ENCODE data around the gene RAD1. TPM values are rescaled to one million over a fixed set of nuclear protein-coding genes. Genes with fewer than 3 reads are reported as not detected.

RAD1 gene
- total RNA-seq, 3 donors from 2014 or later (not counting 1 experiment from before 2014, with no cell fraction given) = 24.3 to 30.9 (median 29.7) TPM

DNA sequence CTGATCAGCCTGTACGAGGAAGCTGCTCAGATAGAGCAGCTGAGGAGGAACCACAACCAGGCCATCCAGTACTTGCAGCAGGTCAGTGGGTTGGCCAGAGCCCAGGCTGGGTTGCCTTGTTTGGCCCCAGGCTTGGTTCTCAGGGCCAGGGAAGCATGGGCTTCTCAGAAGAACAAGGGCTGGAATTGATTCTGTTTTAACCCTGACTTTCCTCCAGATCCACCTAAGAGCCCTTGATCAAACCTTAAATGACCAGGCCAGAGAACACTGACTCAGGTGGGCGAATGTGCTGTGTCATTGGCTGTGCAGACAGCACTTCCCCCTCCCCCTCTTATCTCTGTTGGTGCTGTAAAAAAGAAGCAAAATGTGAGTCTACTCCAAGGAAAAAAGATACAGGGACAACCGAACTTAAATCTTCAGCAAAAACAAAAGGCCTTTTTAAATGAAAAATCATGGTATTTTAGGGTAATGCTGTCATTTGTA is 48.3 kb downstream of the RAD1 start:
- Mint-ChIP-seq H3K27me3 (ENCODE audit: low read depth in 2 of 2) (peaks cover 3 to 10% of the 10 kb centered on the region in 2 donors), H3K9me3 (no peaks in the 10 kb centered on the region), H3K4me3 (no peak overlapping the region), H3K27ac (no peak overlapping the region), H3K36me3 (no peaks in the 10 kb centered on the region), H3K4me1 (no peaks in the 10 kb centered on the region)
- 45% methylated on average over 1 of the region's 3 CpGs for WGBS (ENCODE audit: insufficient coverage)
- no peaks in the 10 kb centered on the region for H3K36me3 ChIP-seq (ENCODE audit: control insufficient read depth, insufficient read depth, low read length)
- DNase-seq (no peak), ATAC-seq (no peak)
- TF ChIP-seq, protein P1, sequence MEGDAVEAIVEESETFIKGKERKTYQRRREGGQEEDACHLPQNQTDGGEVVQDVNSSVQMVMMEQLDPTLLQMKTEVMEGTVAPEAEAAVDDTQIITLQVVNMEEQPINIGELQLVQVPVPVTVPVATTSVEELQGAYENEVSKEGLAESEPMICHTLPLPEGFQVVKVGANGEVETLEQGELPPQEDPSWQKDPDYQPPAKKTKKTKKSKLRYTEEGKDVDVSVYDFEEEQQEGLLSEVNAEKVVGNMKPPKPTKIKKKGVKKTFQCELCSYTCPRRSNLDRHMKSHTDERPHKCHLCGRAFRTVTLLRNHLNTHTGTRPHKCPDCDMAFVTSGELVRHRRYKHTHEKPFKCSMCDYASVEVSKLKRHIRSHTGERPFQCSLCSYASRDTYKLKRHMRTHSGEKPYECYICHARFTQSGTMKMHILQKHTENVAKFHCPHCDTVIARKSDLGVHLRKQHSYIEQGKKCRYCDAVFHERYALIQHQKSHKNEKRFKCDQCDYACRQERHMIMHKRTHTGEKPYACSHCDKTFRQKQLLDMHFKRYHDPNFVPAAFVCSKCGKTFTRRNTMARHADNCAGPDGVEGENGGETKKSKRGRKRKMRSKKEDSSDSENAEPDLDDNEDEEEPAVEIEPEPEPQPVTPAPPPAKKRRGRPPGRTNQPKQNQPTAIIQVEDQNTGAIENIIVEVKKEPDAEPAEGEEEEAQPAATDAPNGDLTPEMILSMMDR (IDR thresholded peaks at IDR 0.05) = no peak
- no peak overlapping the region for H3K27ac ChIP-seq (ENCODE audit: low read length)
- H3K4me1 ChIP-seq (ENCODE audit: control insufficient read depth, insufficient read depth, low read length) = no peaks in the 10 kb centered on the region
- no peaks in the 10 kb centered on the region for H3K27me3 ChIP-seq (ENCODE audit: control insufficient read depth, insufficient read depth, low read length)
- H3K4me3 ChIP-seq (ENCODE audit: low read length) = no peak overlapping the region
- intact Hi-C loops (cut with micrococcal nuclease) = no loop called here
- no peaks in the 10 kb centered on the region for H3K9me3 ChIP-seq (ENCODE audit: control insufficient read depth, insufficient read depth, low read length)

DNA sequence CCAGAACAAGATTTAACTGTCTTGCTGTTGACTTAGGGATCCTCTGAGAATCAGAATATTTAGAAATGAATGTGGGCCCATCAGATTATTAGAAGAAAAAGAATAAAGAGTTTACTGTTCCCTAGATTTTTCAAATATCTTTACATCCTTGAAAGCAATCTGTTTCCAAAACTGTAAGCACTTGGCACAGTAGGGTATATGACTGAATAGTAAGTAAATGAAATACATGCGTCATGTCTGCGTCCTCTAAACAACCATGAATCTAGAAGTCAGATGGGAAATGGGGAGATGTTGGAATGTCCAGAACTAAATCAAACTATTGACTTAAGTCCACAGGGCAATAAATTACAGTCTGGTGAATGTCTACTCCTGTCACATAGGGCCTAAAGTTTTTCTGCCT is 50.2 kb downstream of the RAD1 start:
- Histone ChIP-seq H3K4me3 (ENCODE audit: low read length) (no peak overlapping the region), H3K27ac (ENCODE audit: low read length) (no peak overlapping the region), H3K9me3 (ENCODE audit: control insufficient read depth, insufficient read depth, low read length) (no peaks in the 10 kb centered on the region), H3K27me3 (ENCODE audit: control insufficient read depth, insufficient read depth, low read length) (no peaks in the 10 kb centered on the region), H3K4me1 (ENCODE audit: control insufficient read depth, insufficient read depth, low read length) (no peaks in the 10 kb centered on the region), H3K36me3 (ENCODE audit: control insufficient read depth, insufficient read depth, low read length) (no peaks in the 10 kb centered on the region)
- Mint-ChIP-seq H3K4me1 (no peaks in the 10 kb centered on the region), H3K9me3 (no peaks in the 10 kb centered on the region), H3K27ac (no peak overlapping the region), H3K4me3 (no peak overlapping the region), H3K27me3 (ENCODE audit: low read depth in 2 of 2) (peaks cover 0 to 3% of the 10 kb centered on the region in 2 donors), H3K36me3 (no peaks in the 10 kb centered on the region)
- WGBS (ENCODE audit: insufficient coverage) = 100% methylated on average over 2 of the region's 2 CpGs
- intact Hi-C loops (cut with micrococcal nuclease) = no loop called here
- TF ChIP-seq, protein P1 (IDR thresholded peaks at IDR 0.05) = no peak
- DNase-seq (no peak), ATAC-seq (no peak)

DNA sequence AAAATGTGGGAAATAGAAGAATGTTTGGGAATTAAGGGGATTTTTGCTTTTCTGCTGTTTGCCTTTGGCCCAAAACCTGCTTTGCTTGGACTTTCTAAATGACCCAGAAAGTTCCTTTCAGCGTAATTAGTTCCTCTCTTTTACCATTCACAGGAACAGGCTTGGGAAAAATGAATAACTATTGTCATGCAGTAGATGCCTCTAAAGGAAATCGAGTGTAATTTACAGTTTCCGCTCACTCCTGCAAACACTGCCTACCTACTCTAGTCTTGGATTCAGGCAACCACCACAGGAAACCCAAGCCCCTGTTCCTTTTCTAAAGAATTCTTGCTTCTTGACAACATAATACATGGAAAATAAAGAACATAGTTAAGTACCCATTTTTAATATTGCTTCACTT is 51.4 kb downstream of the RAD1 start:
- Mint-ChIP-seq H3K4me1 (no peaks in the 10 kb centered on the region), H3K4me3 (no peak overlapping the region), H3K27ac (no peak overlapping the region), H3K36me3 (no peaks in the 10 kb centered on the region), H3K27me3 (ENCODE audit: low read depth in 2 of 2) (peaks cover 0 to 3% of the 10 kb centered on the region in 2 donors), H3K9me3 (no peaks in the 10 kb centered on the region)
- Histone ChIP-seq H3K27ac (ENCODE audit: low read length) (no peak overlapping the region), H3K4me1 (ENCODE audit: control insufficient read depth, insufficient read depth, low read length) (no peaks in the 10 kb centered on the region), H3K4me3 (ENCODE audit: low read length) (no peak overlapping the region), H3K9me3 (ENCODE audit: control insufficient read depth, insufficient read depth, low read length) (no peaks in the 10 kb centered on the region), H3K36me3 (ENCODE audit: control insufficient read depth, insufficient read depth, low read length) (no peaks in the 10 kb centered on the region), H3K27me3 (ENCODE audit: control insufficient read depth, insufficient read depth, low read length) (no peaks in the 10 kb centered on the region)
- TF ChIP-seq, protein P1 (IDR thresholded peaks at IDR 0.05) = no peak
- ATAC-seq (no peak), DNase-seq (no peak)
- WGBS (ENCODE audit: insufficient coverage) = 53% methylated on average over 3 of the region's 3 CpGs
- intact Hi-C loops (cut with micrococcal nuclease) = no loop called here

DNA sequence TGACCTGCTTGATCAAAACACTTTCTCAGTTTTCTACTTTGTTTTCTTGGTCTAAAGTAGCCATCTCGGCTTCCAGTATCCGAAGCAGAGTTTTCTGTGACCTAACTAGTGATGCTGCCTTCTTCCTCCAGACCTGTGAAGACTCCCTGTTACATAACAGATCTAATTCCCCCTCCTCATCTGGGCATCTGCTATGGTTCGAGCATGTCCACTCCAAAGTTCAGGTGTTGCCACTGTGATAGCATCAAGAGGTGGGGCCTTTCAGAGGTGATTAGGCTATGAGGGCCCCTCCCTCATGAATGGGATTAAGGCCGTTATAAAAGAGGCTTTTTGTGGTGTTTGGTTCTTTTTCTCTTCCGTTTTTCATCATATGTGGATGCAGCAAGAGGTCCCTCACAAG is 56.1 kb downstream of the RAD1 start:
- no peak overlapping the region for H3K27ac Mint-ChIP-seq
- TF ChIP-seq, protein P1 (IDR thresholded peaks at IDR 0.05) = no peak
- no peaks in the 10 kb centered on the region for H3K9me3 Mint-ChIP-seq
- WGBS (ENCODE audit: insufficient coverage) = 84% methylated on average over 4 of the region's 5 CpGs
- H3K36me3 ChIP-seq (ENCODE audit: control insufficient read depth, insufficient read depth, low read length) = no peaks in the 10 kb centered on the region
- DNase-seq = no peak
- H3K4me3 Mint-ChIP-seq = no peak overlapping the region
- H3K27me3 ChIP-seq (ENCODE audit: control insufficient read depth, insufficient read depth, low read length) = no peaks in the 10 kb centered on the region
- H3K4me3 ChIP-seq (ENCODE audit: low read length) = no peak overlapping the region
- no peaks in the 10 kb centered on the region for H3K9me3 ChIP-seq (ENCODE audit: control insufficient read depth, insufficient read depth, low read length)
- intact Hi-C loops (cut with micrococcal nuclease) = no loop called here
- no peak overlapping the region for H3K27ac ChIP-seq (ENCODE audit: low read length)
- H3K4me1 ChIP-seq (ENCODE audit: control insufficient read depth, insufficient read depth, low read length) = no peaks in the 10 kb centered on the region
- no peaks in the 10 kb centered on the region for H3K4me1 Mint-ChIP-seq
- no peaks in the 10 kb centered on the region for H3K36me3 Mint-ChIP-seq
- no peak for ATAC-seq
- peaks cover 0 to 3% of the 10 kb centered on the region in 2 donors for H3K27me3 Mint-ChIP-seq (ENCODE audit: low read depth in 2 of 2)
